Ramos (cell line): ENCODE data around the gene GABBR2.

Experiments used
- in situ Hi-C: fragments of 300-500 bp; cut with MboI; formaldehyde crosslinking; loops from one replicate; pipeline ENCODE4 v1.14.3; 2022; ENCODE audit warnings: low sequenced_read_pairs; ENCODE audit not compliant: unreplicated experiment

Gene GABBR2

GRCh38 chr9:98708933-98709911, at the start of gene GABBR2:
GABBR2 (minus strand) TSS chr9:98708935; CDS start chr9:98708737, 198 bp downstream.
- in situ Hi-C loops = no loop called here

GRCh38 chr9:98755006-98755618, 46.4 kb upstream of the GABBR2 start:
- in situ Hi-C loops = no loop called here

- in situ Hi-C loops = no loop called here
Measured at GRCh38 chr9:98751210-98751609, 42.5 kb upstream of the GABBR2 start.

- in situ Hi-C loops = no loop called here
Measured at GRCh38 chr9:98750364-98751060, 41.8 kb upstream of the GABBR2 start.

GRCh38 chr9:98747476-98747875, 38.7 kb upstream of the GABBR2 start:
- in situ Hi-C loops = loop anchor here (10.0 kb wide), 1 partner anchor 63 kb away; no protein-coding TSS in a partner anchor

GRCh38 chr9:98745470-98745869, 36.7 kb upstream of the GABBR2 start:
- in situ Hi-C loops = loop anchor here (10.0 kb wide), 1 partner anchor 61 kb away; no protein-coding TSS in a partner anchor

GRCh38 chr9:98743818-98744611, 35.3 kb upstream of the GABBR2 start:
- in situ Hi-C loops = loop anchor here (10.0 kb wide), 1 partner anchor 59 kb away; no protein-coding TSS in a partner anchor

GRCh38 chr9:98743329-98743728, 34.6 kb upstream of the GABBR2 start:
- in situ Hi-C loops = loop anchor here (10.0 kb wide), 1 partner anchor 59 kb away; no protein-coding TSS in a partner anchor

- in situ Hi-C loops = loop anchor here (10.0 kb wide), 1 partner anchor 58 kb away; no protein-coding TSS in a partner anchor
Measured at GRCh38 chr9:98742325-98743280, 33.9 kb upstream of the GABBR2 start.

GRCh38 chr9:98740226-98740881, 31.6 kb upstream of the GABBR2 start:
- in situ Hi-C loops = loop anchor here (10.0 kb wide), 1 partner anchor 56 kb away; no protein-coding TSS in a partner anchor

- in situ Hi-C loops = no loop called here
Measured at GRCh38 chr9:98738741-98739140, 30.0 kb upstream of the GABBR2 start.

- in situ Hi-C loops = no loop called here
Measured at GRCh38 chr9:98736226-98736625, 27.5 kb upstream of the GABBR2 start.

- in situ Hi-C loops = no loop called here
Measured at GRCh38 chr9:98732801-98733200, 24.1 kb upstream of the GABBR2 start.

GRCh38 chr9:98732091-98732490, 23.4 kb upstream of the GABBR2 start:
- in situ Hi-C loops = no loop called here

- in situ Hi-C loops = no loop called here
Measured at GRCh38 chr9:98730871-98731270, 22.1 kb upstream of the GABBR2 start.

- in situ Hi-C loops = no loop called here
Measured at GRCh38 chr9:98728500-98728899, 19.8 kb upstream of the GABBR2 start.

- in situ Hi-C loops = no loop called here
Measured at GRCh38 chr9:98727428-98727827, 18.7 kb upstream of the GABBR2 start.

GRCh38 chr9:98726735-98727134, 18.0 kb upstream of the GABBR2 start:
- in situ Hi-C loops = no loop called here
